Fibroblast of pulmonary artery (primary cell): ENCODE results near the gene MCCC1.

ENCODE experiments used
- DNase-seq: peaks from one replicate; pipeline ENCODE4 v3.0.0-alpha.2; 2010; ENCODE audit warnings: low read depth
- H3K4me3 ChIP-seq: replicated peaks from 2 replicates; pipeline ENCODE4 v1.5.1; 2011; ENCODE audit warnings: low read depth, mild to moderate bottlenecking, control low read depth, low read length, moderate library complexity
- TF ChIP-seq, protein P1 (sequence below): IDR thresholded peaks from 2 replicates; pipeline ENCODE4 v1.5.1; 2011; ENCODE audit warnings: mild to moderate bottlenecking, control low read depth, low read length, inconsistent platforms; ENCODE audit errors: missing control alignments

Gene MCCC1

DNA sequence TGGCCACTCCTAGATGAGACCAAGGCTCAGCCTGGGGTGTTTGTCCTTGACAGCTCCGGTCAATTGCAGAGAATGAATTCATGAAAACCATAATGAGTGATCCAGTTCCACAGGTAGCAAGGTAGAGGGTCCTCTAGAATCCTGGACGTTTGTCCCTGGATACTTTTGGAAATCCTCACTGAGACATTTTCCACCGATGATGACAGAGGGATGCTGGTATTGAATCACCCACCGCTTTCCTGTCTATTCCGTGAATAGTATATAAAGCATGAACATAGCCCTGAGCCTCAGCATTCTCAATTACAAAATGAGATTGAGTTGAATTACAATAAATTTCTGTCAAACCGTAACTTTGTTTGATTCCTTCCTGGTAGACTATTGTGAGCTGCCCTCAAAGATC lies 113.3 kb downstream of the MCCC1 start:
- no peak for DNase-seq
- no peak overlapping the region for H3K4me3 ChIP-seq
- TF ChIP-seq, protein P1, sequence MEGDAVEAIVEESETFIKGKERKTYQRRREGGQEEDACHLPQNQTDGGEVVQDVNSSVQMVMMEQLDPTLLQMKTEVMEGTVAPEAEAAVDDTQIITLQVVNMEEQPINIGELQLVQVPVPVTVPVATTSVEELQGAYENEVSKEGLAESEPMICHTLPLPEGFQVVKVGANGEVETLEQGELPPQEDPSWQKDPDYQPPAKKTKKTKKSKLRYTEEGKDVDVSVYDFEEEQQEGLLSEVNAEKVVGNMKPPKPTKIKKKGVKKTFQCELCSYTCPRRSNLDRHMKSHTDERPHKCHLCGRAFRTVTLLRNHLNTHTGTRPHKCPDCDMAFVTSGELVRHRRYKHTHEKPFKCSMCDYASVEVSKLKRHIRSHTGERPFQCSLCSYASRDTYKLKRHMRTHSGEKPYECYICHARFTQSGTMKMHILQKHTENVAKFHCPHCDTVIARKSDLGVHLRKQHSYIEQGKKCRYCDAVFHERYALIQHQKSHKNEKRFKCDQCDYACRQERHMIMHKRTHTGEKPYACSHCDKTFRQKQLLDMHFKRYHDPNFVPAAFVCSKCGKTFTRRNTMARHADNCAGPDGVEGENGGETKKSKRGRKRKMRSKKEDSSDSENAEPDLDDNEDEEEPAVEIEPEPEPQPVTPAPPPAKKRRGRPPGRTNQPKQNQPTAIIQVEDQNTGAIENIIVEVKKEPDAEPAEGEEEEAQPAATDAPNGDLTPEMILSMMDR = no peak

DNA sequence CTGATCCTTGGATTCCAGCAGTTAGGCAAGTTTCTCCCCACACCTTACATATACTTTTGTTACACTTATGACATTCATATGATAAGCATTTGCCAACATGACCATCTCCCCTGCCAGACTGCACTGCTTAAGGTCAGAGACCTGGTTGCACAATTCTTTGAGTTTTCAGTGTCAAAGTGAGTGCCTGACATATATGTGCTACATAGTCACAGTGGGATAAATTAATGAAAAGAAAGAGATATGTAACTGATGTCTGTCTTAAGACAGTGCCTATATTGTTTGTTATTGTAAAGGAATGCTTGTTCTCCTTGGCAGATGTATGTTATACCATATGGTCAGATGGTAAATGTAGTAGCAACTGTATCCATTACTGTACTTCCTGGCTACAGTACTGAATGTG lies 115.4 kb downstream of the MCCC1 start:
- TF ChIP-seq, protein P1 = no peak
- DNase-seq = peak; percentile 54
- H3K4me3 ChIP-seq = no peak overlapping the region

DNA sequence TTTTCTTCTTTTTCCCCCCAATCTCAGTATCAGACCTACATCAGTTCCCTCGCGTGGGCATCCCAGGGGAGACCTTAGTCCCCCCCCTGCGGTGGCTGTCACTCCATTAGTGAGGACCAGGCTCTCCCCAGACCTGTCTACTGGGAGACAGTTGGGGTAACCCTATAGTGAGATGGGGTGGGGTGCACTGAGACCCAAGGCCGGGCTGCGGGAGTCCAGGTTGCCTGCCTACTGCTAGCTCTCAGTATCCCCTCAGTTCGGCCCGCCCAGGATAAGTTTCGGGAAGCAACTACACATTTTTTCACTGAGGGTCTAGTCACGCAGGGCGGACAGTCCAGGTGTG lies 118.3 kb downstream of the MCCC1 start:
- TF ChIP-seq, protein P1 = no peak
- H3K4me3 ChIP-seq = peak overlapping the region; percentile 66

DNA sequence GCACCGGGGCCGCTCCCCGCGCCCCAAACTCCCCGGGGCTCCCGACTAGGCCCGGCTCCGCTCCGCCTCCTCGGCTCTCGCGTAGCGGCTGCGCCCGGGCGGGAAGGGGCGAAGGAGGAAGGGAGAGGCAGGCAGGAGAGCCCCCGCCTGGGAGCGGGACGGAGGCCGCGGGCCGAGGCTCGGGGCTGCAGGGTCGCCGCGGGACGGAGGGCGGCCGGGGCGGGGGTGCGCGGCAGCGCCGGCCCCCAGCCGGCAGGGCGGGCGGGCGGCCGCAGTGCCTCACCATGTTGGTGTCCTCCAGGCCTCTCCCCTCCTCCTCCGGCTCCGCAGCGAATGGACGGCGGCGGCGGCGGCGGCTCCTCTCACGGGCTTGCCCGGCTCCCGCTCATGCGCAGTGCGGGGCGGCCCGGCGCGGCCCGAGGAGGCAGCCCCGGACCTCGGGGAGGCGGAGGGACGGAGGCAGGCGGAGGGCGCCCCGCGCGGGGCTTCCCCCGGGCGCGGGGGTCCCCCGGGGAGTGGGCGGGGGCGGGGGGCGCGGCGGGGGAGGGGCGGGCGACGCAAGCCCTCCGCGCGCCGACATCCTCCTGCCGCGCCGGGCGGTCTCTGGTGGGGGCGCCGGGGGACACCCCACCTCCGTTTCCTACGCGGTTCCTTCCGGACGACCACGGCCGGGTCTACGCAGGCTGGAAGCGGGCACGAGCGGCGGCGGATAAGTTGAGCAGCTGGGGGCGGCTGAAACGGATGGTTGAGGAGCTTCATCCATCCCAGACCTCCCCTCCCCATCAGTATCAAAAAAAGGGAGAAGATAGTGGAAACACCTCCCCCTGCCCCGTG lies 118.9 kb downstream of the MCCC1 start, which contains the start of gene DCUN1D1:
Gene DCUN1D1 (minus strand): TSS at position 335 of the 834 bp plus-strand sequence. CDS start 49 bp downstream, at position 286.
- peak within 1 kb of the TSS; percentile 83 for H3K4me3 ChIP-seq
- peak; percentile 81 for DNase-seq
- TF ChIP-seq, protein P1 = no peak

More for the DNA sequence above, 118.3 kb downstream of the MCCC1 start:
- DNase-seq = no peak

DNA sequence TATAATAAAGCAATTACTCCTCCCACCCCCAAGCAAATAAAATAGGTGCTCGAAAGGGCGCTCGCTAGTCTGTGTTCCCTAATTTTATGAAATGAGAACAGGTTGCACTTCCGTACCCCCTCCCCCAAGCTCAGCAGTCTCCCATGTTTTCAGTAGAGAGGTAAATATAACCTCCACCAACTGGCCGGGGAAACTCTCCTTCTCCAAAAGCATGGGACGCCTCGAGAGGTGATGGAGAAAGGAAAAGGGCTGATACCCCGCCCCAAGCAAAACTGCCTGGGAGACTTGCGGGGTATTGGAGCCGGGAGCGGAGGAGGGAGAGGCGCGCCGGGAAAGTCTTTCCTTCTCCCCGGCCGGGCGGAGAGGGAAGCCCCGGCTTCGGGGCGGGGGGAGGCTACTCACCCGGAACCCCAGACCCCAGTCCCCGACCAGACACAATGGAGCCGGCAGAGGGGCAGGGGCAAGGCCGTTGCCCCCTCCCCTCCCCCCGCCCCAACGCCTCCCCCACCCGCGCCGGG lies 119.6 kb downstream of the MCCC1 start:
- TF ChIP-seq, protein P1 = no peak
- DNase-seq = no peak
- H3K4me3 ChIP-seq = peak overlapping the region; percentile 83

DNA sequence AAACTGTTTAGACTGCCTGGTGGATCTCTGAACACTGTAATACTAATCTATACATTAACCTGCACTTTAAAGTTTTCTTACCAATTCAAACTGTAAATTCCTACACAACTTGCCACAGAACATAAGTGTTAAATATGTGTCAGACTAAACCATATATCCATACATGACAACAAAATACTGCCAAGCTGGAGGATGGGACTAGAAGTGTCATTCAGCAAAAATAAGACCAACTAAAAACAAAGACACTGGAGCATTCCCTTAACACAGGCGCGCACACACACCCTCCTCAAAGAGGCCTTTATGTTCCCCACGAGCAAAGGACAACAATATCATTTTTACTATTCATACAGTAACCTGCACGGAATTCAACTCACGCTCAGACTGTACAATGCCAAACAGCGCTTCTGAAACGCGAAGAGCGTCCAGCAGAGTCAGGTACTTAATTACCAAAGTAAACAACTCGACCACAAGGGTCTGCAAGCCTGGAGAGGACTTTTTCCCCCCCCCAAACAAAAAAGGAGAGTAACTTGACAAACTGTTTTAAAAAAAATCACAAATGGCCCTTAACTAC lies 120.1 kb downstream of the MCCC1 start:
- H3K4me3 ChIP-seq = peak overlapping the region; percentile 83
- DNase-seq = no peak
- TF ChIP-seq, protein P1 = no peak

DNA sequence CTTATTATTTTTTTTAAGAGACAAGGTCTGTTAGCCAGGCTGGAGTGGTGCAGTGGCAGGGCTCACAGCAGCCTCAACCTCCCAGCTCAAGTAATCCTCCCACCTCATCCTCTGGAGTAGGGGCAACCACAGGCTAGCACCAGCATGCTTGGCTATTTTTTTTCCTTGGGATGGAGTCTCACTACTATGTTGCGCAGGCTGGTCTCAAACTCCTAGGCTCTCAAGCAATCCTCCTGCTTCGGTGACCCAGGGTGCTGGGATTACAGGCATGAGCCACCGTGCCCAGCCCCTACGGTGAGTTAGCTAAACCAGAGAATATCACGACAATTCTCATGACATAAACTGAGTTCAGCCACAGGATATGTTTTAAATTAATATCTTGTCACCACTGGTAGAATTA lies 120.9 kb downstream of the MCCC1 start:
- TF ChIP-seq, protein P1 = no peak
- DNase-seq = no peak
- H3K4me3 ChIP-seq = peak overlapping the region; percentile 83
